SK-N-MC (cell line): ENCODE data around the gene PRR23E.

Experiments used
- EZH2 ChIP-seq: fragments of 200-600 bp; sonication (generic); IDR thresholded peaks from one replicate; pipeline ENCODE4 v1.6.1; 2017; ENCODE audit warnings: antibody characterized with exemption
- FOXP2 ChIP-seq: optimal IDR thresholded peaks from 2 replicates; pipeline ENCODE3; 2011; ENCODE audit warnings: mild to moderate bottlenecking, moderate library complexity; ENCODE audit not compliant: insufficient read depth; ENCODE audit errors: extremely low read length, control extremely low read depth
- POLR2AphosphoS5 ChIP-seq: IDR thresholded peaks from 2 replicates; pipeline ENCODE4 v1.6.1; 2012; ENCODE audit warnings: mild to moderate bottlenecking, low read depth, low read length, borderline replicate concordance

DNA sequence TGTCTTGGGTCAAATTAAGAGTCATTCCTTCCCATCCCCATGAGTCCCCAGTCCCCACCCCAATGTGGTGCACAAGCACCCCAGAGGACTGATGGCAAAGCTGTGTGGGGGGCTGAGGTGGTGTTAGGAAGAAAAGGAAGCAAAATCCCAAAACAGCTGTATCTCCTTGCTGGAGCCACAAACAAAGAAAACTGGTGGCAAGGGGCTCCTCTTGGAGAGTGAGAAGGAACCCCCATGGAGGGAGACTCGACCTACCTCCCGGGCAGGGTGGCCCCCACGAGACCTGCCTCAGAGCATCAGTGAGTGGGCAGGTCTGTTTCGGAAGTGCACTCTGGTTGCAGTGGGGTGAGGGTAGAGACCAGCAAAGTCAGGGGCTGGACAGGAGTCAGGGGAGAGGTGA lies 29.2 kb downstream of the PRR23E start:
- TF ChIP-seq EZH2 (no peak), POLR2AphosphoS5 (no peak), FOXP2 (no peak)
